CD4-positive, CD25-positive, alpha-beta regulatory T cell (primary cell): ENCODE data around the gene PPARD. TPM values are rescaled to one million over a fixed set of nuclear protein-coding genes. Genes with fewer than 3 reads are reported as not detected.

ENCODE experiments used
- ATAC-seq, 2 donors: fragments of 150-1000 bp; cut with Tn5 transposase; one replicate each; pipeline ENCODE4 v1.10.0; 2021; ENCODE audit warnings: low read depth in 2 of 2, moderate number of reproducible peaks in 2 of 2, moderate library complexity in 1 of 2
- DNase-seq, 3 donors: peaks; one replicate each; pipeline versions ENCODE4 v3.0.0 to v3.0.0-alpha.2; 2012 to 2022; ENCODE audit warnings: mixed read lengths in 1 of 3
- H3K27ac ChIP-seq: one replicate; pipeline ENCODE4 v1.7.0; 2013; ENCODE audit warnings: mild to moderate bottlenecking, low read length; ENCODE audit not compliant: insufficient read depth, poor library complexity, severe bottlenecking
- H3K27me3 ChIP-seq: one replicate; pipeline ENCODE4 v1.7.0; 2013; ENCODE audit warnings: low read length; ENCODE audit not compliant: control insufficient read depth, insufficient read depth
- H3K36me3 ChIP-seq: one replicate; pipeline ENCODE4 v1.7.0; 2013; ENCODE audit warnings: mild to moderate bottlenecking, low read length, moderate library complexity; ENCODE audit not compliant: control insufficient read depth, insufficient read depth
- H3K4me1 ChIP-seq: 2 replicates; pipeline ENCODE4 v1.7.0; 2013; ENCODE audit warnings: mild to moderate bottlenecking, low read length; ENCODE audit not compliant: insufficient read depth, control insufficient read depth, poor library complexity, severe bottlenecking
- H3K4me3 ChIP-seq: one replicate; pipeline ENCODE4 v1.7.0; 2013; ENCODE audit warnings: low read depth, mild to moderate bottlenecking, low read length, moderate library complexity
- H3K9me3 ChIP-seq, 2 experiments: 1 replicate in 1 of 2; 2 replicates in 1 of 2; pipeline ENCODE4 v1.7.0; 2013; ENCODE audit warnings: low read length in 2 of 2, mild to moderate bottlenecking in 1 of 2, moderate library complexity in 1 of 2; ENCODE audit not compliant: control insufficient read depth in 2 of 2
- H3K27ac Mint-ChIP-seq, 3 donors: one replicate each; pipeline ENCODE4 v1.8.0; 2020 to 2022; ENCODE audit warnings: mild to moderate bottlenecking in 3 of 3, mixed read lengths in 3 of 3, moderate library complexity in 2 of 3
- H3K27me3 Mint-ChIP-seq: one replicate; pipeline ENCODE4 v1.8.0; 2022; ENCODE audit warnings: mild to moderate bottlenecking, mixed read lengths
- H3K36me3 Mint-ChIP-seq: one replicate; pipeline ENCODE4 v1.8.0; 2020; ENCODE audit warnings: mixed read lengths
- H3K4me1 Mint-ChIP-seq, 4 donors: one replicate each; pipeline ENCODE4 v1.8.0; 2020 to 2022; ENCODE audit warnings: mixed read lengths in 4 of 4, mild to moderate bottlenecking in 1 of 4
- H3K4me3 Mint-ChIP-seq, 4 donors: one replicate each; pipeline ENCODE4 v1.8.0; 2020 to 2022; ENCODE audit warnings: mild to moderate bottlenecking in 4 of 4, mixed read lengths in 4 of 4, moderate library complexity in 3 of 4
- H3K9me3 Mint-ChIP-seq, 7 donors: one replicate each; pipeline ENCODE4 v1.8.0; 2020 to 2022; ENCODE audit warnings: mixed read lengths in 7 of 7, mild to moderate bottlenecking in 3 of 7, moderate library complexity in 2 of 7
- polyA plus RNA-seq, 4 donors: library from polyadenylated mRNA; unstranded; fragments of 300-500 nt; fragmentation: Illumina TruSeq; gene quantifications; one replicate each; pipeline ENCODE4 v1.2.3, GENCODE V29; 2021
- total RNA-seq: library from RNA; stranded (reverse); gene quantifications from one replicate; pipeline ENCODE4 v1.2.3, GENCODE V29; 2022

The PPARD gene
- total and polyA plus RNA-seq, 5 donors from 2014 or later, result 3.8 to 37.3 (median 5.9) TPM

DNA sequence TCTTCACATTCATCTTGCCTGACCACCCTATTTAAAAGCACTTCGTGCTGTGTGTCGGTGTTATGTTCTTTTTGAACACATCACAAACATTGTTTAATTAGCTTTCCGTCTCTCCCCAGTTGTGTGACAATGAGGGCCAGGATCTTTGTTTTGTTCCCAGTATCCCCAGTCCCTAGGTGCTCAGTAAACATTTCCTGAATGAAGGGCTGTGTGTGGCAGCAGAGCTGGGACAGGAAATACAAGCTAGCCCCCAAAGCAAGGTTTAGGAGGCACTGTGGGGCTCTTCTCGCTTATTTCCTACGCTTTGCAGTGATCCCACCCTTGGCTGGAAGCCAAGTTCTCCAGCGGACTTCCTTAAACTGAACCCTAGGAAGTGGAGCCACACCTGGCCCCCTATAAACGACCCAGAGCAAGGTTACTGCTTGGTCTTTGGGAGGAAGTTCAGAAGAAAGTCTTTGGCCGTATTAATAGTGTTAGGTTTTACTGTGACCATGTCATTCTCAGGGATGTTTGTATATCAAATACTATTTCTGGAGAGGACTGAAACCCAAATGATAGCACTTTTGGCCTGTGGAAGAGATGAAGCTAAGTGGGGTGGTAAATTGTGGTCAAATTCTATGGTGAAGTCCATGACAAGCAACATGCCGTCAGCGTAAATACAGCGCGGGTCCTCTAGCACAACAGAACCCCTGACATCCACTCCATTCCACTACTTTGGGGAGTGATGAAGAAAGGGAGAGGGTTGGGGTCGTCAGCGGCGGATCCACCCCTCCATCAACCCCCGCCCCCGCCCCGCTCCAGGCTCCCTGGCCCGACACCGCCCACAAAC lies 109.2 kb downstream of the PPARD start:
- Mint-ChIP-seq H3K4me1 (peaks cover 12 to 53% (median 33%) of the 10 kb centered on the region in 4 donors), H3K27ac (peak overlapping the region; percentile 50 to 89 (median 68))

DNA sequence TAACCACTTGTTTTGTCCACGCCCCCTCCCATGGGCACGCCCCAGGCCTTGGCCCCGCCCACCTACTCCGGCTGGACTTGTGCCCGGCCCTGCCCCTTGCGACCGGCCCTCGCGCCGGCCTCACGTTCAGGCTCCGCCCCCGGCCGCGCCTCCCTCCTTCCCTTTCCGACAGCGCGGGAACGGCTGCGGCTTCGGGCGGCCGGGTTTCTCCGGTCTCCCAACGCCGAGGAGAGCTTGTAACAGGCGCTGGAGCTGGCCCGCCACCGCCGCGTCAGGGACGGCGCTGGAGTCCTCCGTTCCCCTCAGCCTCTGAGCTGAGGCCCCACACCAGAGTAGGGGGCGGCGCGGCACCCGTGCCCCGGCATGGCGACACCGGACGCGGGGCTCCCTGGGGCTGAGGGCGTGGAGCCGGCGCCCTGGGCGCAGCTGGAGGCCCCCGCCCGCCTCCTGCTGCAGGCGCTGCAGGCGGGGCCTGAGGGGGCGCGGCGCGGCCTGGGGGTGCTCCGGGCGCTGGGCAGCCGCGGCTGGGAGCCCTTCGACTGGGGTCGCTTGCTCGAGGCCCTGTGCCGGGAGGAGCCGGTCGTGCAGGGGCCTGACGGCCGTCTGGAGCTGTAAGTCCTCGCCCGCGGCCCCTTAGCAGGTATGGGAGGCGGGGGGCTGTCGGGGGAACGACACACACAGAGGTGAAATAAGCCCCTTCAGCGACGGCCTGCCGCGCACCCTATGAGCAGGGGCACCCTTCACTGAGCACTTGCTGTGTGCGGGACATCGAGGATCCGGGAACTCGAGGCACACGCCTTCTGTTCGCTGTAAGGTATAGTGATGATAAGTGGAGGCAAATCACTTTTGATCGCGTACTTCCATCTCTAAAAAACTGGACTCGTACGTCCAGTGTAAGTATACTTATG lies 110.1 kb downstream of the PPARD start, which contains the start of gene FANCE:
Gene FANCE (plus strand): TSS at position 156 of the 908 bp plus-strand sequence. CDS start 208 bp downstream, at position 364.
- peak within 1 kb of the TSS; percentile 62 for H3K27ac ChIP-seq

More for the DNA sequence above, 109.2 kb downstream of the PPARD start:
- ATAC-seq, result no peak
- H3K4me3 Mint-ChIP-seq, result peak overlapping the region; percentile 85 to 91 (median 89)
- Histone ChIP-seq H3K27me3 (no peaks in the 10 kb centered on the region), H3K36me3 (peaks cover 4% of the 10 kb centered on the region), H3K9me3 (no peaks in the 10 kb centered on the region), H3K4me3 (peak overlapping the region; percentile 69), H3K27ac (peak overlapping the region; percentile 62), H3K4me1 (peaks cover 23% of the 10 kb centered on the region)
- no peaks in the 10 kb centered on the region for H3K9me3 Mint-ChIP-seq
- H3K27me3 Mint-ChIP-seq, result no peaks in the 10 kb centered on the region
- H3K36me3 Mint-ChIP-seq, result peaks cover 9% of the 10 kb centered on the region
- DNase-seq, result no peak

DNA sequence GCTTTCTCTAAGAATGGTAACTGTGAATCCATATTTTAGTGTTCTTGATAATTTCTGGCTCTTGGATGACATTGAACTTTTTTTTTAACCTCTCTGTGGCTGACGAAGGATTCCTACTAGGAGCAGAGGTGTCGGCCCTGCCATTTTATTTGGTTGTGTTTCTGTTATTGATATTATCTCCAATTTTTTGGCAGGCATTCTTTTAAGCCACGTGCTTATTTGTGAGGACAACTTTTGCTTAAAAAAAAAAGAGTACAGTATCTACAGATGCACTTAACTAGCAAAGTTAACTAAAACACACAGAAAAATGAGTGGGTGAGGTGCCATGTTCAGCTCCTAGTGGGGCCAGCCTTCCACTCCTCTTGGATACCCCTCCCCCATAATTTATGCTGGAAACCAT lies 110.9 kb downstream of the PPARD start:
- Histone ChIP-seq H3K4me3 (peak overlapping the region; percentile 83), H3K36me3 (peaks cover 11% of the 10 kb centered on the region), H3K27me3 (no peaks in the 10 kb centered on the region), H3K9me3 (no peaks in the 10 kb centered on the region), H3K4me1 (peaks cover 23% of the 10 kb centered on the region), H3K27ac (no peak overlapping the region)
- H3K4me1 Mint-ChIP-seq, result peaks cover 12 to 53% (median 33%) of the 10 kb centered on the region in 4 donors
- H3K4me3 Mint-ChIP-seq, result peak overlapping the region; percentile 84 to 91 (median 86)
- H3K36me3 Mint-ChIP-seq, result peaks cover 16% of the 10 kb centered on the region
- DNase-seq (no peak), ATAC-seq (no peak)
- peak overlapping the region in 2 of 3 donors; percentile 34 to 88 for H3K27ac Mint-ChIP-seq
- H3K9me3 Mint-ChIP-seq, result no peaks in the 10 kb centered on the region
- no peaks in the 10 kb centered on the region for H3K27me3 Mint-ChIP-seq

More for the DNA sequence above, 110.1 kb downstream of the PPARD start, which contains the start of gene FANCE:
- Mint-ChIP-seq H3K9me3 (no peaks in the 10 kb centered on the region), H3K27me3 (no peaks in the 10 kb centered on the region), H3K27ac (peak within 1 kb of the TSS; percentile 50 to 89 (median 68)), H3K4me3 (peak within 1 kb of the TSS; percentile 86 to 91 (median 89)), H3K4me1 (peaks cover 12 to 53% (median 33%) of the 10 kb centered on the region in 4 donors), H3K36me3 (peaks cover 9% of the 10 kb centered on the region)
- peak; percentile 75 to 90 (median 89) for DNase-seq
- peaks cover 23% of the 10 kb centered on the region for H3K4me1 ChIP-seq
- H3K4me3 ChIP-seq, result peak within 1 kb of the TSS; percentile 83
- peak; percentile 72 to 74 for ATAC-seq
- H3K9me3 ChIP-seq, result no peaks in the 10 kb centered on the region
- peaks cover 7% of the 10 kb centered on the region for H3K36me3 ChIP-seq
- H3K27me3 ChIP-seq, result no peaks in the 10 kb centered on the region

DNA sequence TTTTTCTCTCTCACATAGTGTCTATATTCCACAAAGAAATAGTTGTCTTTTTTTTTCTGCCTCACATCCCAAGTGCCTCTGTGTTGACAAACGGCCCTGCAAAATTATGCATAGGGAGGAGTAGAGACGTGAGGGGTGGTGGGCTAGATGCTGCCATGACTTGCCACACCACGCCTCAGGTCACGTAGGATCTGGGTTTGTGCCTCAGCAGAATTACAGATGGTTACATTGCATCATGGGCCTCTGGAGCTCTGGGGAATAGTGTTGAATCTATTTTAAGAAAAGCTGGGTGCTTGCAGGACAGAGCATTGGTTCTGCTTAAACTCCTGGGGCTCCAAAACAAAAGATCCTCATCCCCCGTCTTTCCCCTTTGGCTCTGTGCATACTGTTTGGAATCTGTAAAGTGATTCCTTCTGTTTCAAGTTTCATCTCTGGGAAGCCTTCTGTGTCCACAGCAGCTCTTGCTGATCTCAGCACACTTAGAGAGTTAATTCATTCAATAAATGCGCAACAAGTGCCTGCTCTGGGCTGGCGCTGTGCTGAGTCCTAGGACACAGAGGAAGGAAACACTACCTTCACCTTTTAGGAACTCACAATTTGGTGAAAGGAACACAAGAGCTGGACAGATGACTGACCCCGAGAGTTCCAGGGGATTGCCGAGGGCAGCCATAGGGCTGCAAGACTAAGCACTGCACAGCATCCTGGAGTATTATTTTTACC lies 112.2 kb downstream of the PPARD start:
- Histone ChIP-seq H3K27me3 (no peaks in the 10 kb centered on the region), H3K4me1 (peaks cover 19% of the 10 kb centered on the region), H3K36me3 (peaks cover 17% of the 10 kb centered on the region), H3K9me3 (no peaks in the 10 kb centered on the region), H3K4me3 (no peak overlapping the region), H3K27ac (no peak overlapping the region)
- ATAC-seq, result no peak
- Mint-ChIP-seq H3K4me1 (peaks cover 7 to 47% (median 31%) of the 10 kb centered on the region in 4 donors), H3K9me3 (no peaks in the 10 kb centered on the region), H3K27ac (peak overlapping the region in 1 of 3 donors; percentile 5), H3K36me3 (peaks cover 21% of the 10 kb centered on the region), H3K27me3 (no peaks in the 10 kb centered on the region), H3K4me3 (peak overlapping the region; percentile 35 to 91 (median 44))
- DNase-seq, result no peak

DNA sequence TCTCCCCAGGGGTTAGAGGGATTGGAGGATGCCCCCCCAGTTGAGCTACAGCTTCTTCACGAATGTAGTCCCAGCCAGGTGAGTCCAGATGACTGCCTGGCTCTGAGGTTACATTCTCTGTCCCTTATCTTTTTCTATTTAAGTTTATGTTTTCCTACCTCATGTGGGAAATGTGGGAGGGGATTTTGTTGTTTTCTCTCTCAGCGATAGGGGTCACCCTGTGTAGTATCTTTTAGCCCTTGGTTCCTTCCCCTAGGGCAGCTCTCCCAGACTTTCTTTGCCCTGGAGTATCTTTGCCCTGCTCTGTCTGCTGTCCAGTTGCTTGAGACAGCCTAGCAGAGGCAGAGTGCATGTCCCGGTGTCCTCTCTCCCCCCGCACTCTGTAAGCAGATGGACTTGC lies 115.5 kb downstream of the PPARD start:
- no peak for DNase-seq
- peaks cover 23% of the 10 kb centered on the region for H3K36me3 ChIP-seq
- no peaks in the 10 kb centered on the region for H3K9me3 ChIP-seq
- H3K27ac ChIP-seq, result no peak overlapping the region
- no peaks in the 10 kb centered on the region for H3K27me3 Mint-ChIP-seq
- H3K27ac Mint-ChIP-seq, result peak overlapping the region in 1 of 3 donors; percentile 56
- H3K9me3 Mint-ChIP-seq, result no peaks in the 10 kb centered on the region
- no peak for ATAC-seq
- peaks cover 9% of the 10 kb centered on the region for H3K4me1 ChIP-seq
- H3K36me3 Mint-ChIP-seq, result peaks cover 34% of the 10 kb centered on the region
- no peaks in the 10 kb centered on the region for H3K27me3 ChIP-seq
- peak overlapping the region in 1 of 4 donors; percentile 69 for H3K4me3 Mint-ChIP-seq
- H3K4me1 Mint-ChIP-seq, result peaks cover 4 to 28% (median 16%) of the 10 kb centered on the region in 4 donors
- no peak overlapping the region for H3K4me3 ChIP-seq

DNA sequence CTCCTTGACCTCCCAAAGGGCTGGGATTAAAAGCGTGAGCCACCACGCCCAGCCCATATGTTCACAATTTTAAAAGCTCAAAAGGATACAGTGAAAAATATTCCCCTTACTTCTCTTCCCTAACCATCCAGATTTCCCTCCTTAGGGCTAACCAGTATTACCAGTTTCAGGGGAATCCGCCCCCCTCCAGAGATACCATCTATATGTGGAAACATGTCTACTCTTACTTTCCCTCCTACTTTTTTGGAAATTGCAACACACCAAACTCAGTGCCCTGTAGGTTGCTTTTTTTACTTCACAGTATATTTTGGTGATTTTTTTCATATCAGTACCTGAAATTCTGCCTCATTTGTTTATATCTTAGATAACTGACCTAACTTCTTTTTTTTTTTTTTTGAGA lies 118.9 kb downstream of the PPARD start:
- Mint-ChIP-seq H3K9me3 (no peaks in the 10 kb centered on the region), H3K4me1 (peaks cover 0 to 2% (median under 1%) of the 10 kb centered on the region in 4 donors), H3K27ac (no peak overlapping the region), H3K27me3 (no peaks in the 10 kb centered on the region), H3K36me3 (peaks cover 30% of the 10 kb centered on the region), H3K4me3 (no peak overlapping the region)
- DNase-seq (no peak), ATAC-seq (no peak)
- Histone ChIP-seq H3K9me3 (no peaks in the 10 kb centered on the region), H3K27me3 (no peaks in the 10 kb centered on the region), H3K4me3 (no peak overlapping the region), H3K27ac (no peak overlapping the region), H3K4me1 (no peaks in the 10 kb centered on the region), H3K36me3 (peaks cover 19% of the 10 kb centered on the region)

DNA sequence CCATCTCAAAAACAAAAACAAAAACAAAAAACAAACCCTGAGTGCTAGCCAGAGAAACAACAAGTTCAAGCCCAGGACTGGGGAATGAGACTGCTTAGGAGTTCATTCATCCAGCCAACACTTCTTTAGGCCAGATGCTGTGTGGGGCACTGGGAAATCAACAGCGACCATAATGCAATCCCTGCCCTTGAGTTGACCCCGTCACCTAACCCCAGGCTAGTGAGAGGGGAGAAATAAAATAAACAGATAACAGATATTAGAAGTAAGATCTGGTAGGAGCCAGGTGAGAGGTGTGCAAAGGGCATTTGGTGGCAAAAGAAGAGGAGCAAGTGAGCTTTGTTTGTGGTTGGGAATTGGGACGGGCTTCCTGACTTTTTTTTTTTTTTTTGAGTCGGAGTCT lies 120.9 kb downstream of the PPARD start:
- H3K36me3 Mint-ChIP-seq, result peaks cover 23% of the 10 kb centered on the region

More for the DNA sequence above, 120.9 kb downstream of the PPARD start:
- DNase-seq, result no peak
- Histone ChIP-seq H3K36me3 (peaks cover 12% of the 10 kb centered on the region), H3K4me3 (no peak overlapping the region), H3K27me3 (no peaks in the 10 kb centered on the region), H3K9me3 (no peaks in the 10 kb centered on the region), H3K27ac (no peak overlapping the region), H3K4me1 (peaks cover 6% of the 10 kb centered on the region)
- no peak overlapping the region for H3K4me3 Mint-ChIP-seq
- H3K9me3 Mint-ChIP-seq, result no peaks in the 10 kb centered on the region
- no peak for ATAC-seq
- peaks cover 0 to 16% (median 7%) of the 10 kb centered on the region in 4 donors for H3K4me1 Mint-ChIP-seq
- H3K27me3 Mint-ChIP-seq, result no peaks in the 10 kb centered on the region
- peak overlapping the region in 1 of 3 donors; percentile 38 for H3K27ac Mint-ChIP-seq
